Neural crest cell (in vitro differentiated cells): ENCODE measurements around the gene MAP1B. TPM values are rescaled to one million over a fixed set of nuclear protein-coding genes. Genes with fewer than 3 reads are reported as not detected.
A peak's percentile ranks its signal among the peaks of the same experiment; 100 is the strongest.

Experiments used
- DNase-seq: peaks from one replicate; pipeline ENCODE4 v3.0.0; 2021; ENCODE audit warnings: low read depth, mixed read lengths, low spot score
- H3K27ac Mint-ChIP-seq: one replicate; pipeline ENCODE4 v1.8.0; 2021; ENCODE audit warnings: mild to moderate bottlenecking, mixed read lengths; ENCODE audit not compliant: unreplicated experiment
- H3K27me3 Mint-ChIP-seq: 2 replicates; pipeline ENCODE4 v1.8.0; 2021; ENCODE audit warnings: low read depth, mild to moderate bottlenecking, mixed read lengths
- H3K36me3 Mint-ChIP-seq: 2 replicates; pipeline ENCODE4 v1.8.0; 2021; ENCODE audit warnings: low read depth, mild to moderate bottlenecking, mixed read lengths
- H3K4me1 Mint-ChIP-seq: 2 replicates; pipeline ENCODE4 v1.8.0; 2021; ENCODE audit warnings: mixed read lengths
- H3K4me3 Mint-ChIP-seq: one replicate; pipeline ENCODE4 v1.8.0; 2021; ENCODE audit warnings: mild to moderate bottlenecking, mixed read lengths
- H3K9me3 Mint-ChIP-seq: 2 replicates; pipeline ENCODE4 v1.8.0; 2021; ENCODE audit warnings: mixed read lengths
- CTCF ChIP-seq: fragments of 200-600 bp; sonication (generic); conservative IDR thresholded peaks from 2 replicates; pipeline ENCODE4 v1.5.0; 2021; ENCODE audit warnings: antibody characterized with exemption, mild to moderate bottlenecking
- total RNA-seq: library from RNA; stranded (reverse); gene quantifications from 2 replicates; pipeline ENCODE4 v1.2.1, GENCODE V29; 2021

Gene MAP1B
- total RNA-seq, 1 donor from 2014 or later = 256 TPM

GRCh38 chr5:72147569-72147968, 40.3 kb downstream of the MAP1B start:
- Mint-ChIP-seq H3K4me3 (peak overlapping the region; percentile 33), H3K27ac (no peak overlapping the region), H3K4me1 (peaks cover 79% of the 10 kb centered on the region), H3K9me3 (no peaks in the 10 kb centered on the region), H3K36me3 (peaks cover 26% of the 10 kb centered on the region), H3K27me3 (no peaks in the 10 kb centered on the region)
- no peak for DNase-seq
- TF ChIP-seq CTCF = no peak

DNA sequence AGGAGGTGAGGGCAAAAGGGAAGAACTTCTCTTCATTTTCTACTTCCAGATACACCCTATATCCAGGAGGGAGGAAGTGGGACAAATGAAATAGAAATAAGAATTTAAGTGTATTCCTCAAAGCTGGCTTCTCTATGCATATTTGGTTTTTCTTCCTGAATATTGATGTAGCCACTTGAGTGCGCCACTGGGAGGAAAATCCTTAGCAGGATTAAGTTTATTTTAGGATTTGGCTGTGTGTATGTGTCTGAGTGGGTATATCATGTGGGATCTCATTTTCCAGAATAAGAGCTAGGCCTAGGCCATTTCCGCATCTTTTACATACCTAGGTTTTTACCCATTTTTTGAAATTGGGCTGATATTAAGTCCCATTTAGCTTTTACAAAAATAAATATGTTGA, 42.5 kb downstream of the MAP1B start:
- DNase-seq = no peak
- H3K4me3 Mint-ChIP-seq = no peak overlapping the region
- TF ChIP-seq CTCF = no peak
- H3K36me3 Mint-ChIP-seq = peaks cover 19% of the 10 kb centered on the region
- no peaks in the 10 kb centered on the region for H3K27me3 Mint-ChIP-seq
- no peaks in the 10 kb centered on the region for H3K9me3 Mint-ChIP-seq
- no peak overlapping the region for H3K27ac Mint-ChIP-seq
- peaks cover 79% of the 10 kb centered on the region for H3K4me1 Mint-ChIP-seq

DNA sequence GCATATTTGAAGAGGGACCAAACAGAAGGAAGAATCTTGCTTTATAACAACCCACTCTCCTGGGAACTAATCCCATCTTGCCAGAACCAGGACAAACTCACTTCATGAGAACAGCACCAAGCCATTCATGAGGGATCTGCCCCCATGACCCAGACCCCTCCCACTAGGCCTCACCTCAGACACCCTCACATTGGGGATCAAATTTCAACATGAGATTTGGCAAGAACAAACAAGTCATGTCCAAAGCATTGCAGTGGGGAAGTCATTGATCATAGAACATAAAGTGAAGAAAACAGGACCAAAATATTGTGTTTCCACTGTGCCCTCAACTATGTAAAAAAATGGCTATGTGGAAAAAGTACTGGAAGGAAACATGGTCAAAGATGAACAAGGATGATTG, 43.9 kb downstream of the MAP1B start:
- no peak for TF ChIP-seq CTCF
- Mint-ChIP-seq H3K9me3 (no peaks in the 10 kb centered on the region), H3K4me3 (no peak overlapping the region), H3K27me3 (no peaks in the 10 kb centered on the region), H3K36me3 (peaks cover 21% of the 10 kb centered on the region), H3K4me1 (peaks cover 75% of the 10 kb centered on the region), H3K27ac (no peak overlapping the region)
- no peak for DNase-seq

DNA sequence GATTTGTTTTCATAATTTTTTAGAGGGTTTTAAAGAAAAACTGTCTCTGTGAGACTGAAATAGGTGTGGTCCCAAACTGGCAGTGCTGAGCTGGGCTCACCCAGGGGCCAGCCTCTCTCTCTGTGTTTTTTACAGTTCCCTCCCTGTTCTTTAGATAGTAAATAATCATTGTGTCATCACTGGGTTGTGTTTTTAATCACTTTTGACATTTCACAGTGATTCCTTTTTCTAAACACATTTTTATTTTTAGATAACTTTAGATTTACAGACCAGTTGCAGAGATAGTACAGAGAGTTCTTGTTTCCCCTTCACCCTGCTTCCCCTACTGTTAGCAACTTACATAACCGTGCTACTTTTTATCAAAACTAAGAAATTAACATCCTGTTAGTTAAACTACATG, 44.4 kb downstream of the MAP1B start:
- Mint-ChIP-seq H3K27me3 (no peaks in the 10 kb centered on the region), H3K4me1 (peaks cover 80% of the 10 kb centered on the region), H3K36me3 (peaks cover 24% of the 10 kb centered on the region), H3K4me3 (no peak overlapping the region), H3K9me3 (no peaks in the 10 kb centered on the region), H3K27ac (peak overlapping the region; percentile 1)
- no peak for DNase-seq
- TF ChIP-seq CTCF = no peak

DNA sequence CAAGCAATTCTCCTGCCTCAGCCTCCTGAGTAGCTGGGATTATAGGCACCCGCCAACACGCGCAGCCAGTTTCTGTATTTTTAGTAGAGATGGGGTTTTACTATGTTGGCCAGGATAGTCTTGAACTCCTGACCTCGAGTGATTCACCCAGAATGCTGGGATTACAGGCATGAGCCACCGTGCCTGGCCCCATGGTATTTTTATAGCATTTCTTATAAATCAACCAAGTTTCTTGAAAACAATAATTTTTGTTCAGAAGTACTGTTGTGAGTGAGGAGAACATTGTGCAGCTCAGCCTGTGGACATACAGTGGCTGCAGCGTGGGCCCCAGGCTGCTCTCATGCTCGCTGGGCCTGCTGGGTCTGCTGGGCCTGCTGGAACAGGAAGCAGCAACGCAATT, 45.3 kb downstream of the MAP1B start:
- H3K27me3 Mint-ChIP-seq = no peaks in the 10 kb centered on the region
- H3K9me3 Mint-ChIP-seq = no peaks in the 10 kb centered on the region
- no peak overlapping the region for H3K27ac Mint-ChIP-seq
- no peak overlapping the region for H3K4me3 Mint-ChIP-seq
- DNase-seq = no peak
- TF ChIP-seq CTCF = no peak
- peaks cover 24% of the 10 kb centered on the region for H3K36me3 Mint-ChIP-seq
- H3K4me1 Mint-ChIP-seq = peaks cover 85% of the 10 kb centered on the region

- H3K27ac Mint-ChIP-seq = peak overlapping the region; percentile 32
- peaks cover 88% of the 10 kb centered on the region for H3K4me1 Mint-ChIP-seq
- DNase-seq = no peak
- H3K27me3 Mint-ChIP-seq = no peaks in the 10 kb centered on the region
- no peak overlapping the region for H3K4me3 Mint-ChIP-seq
- H3K9me3 Mint-ChIP-seq = no peaks in the 10 kb centered on the region
- H3K36me3 Mint-ChIP-seq = peaks cover 21% of the 10 kb centered on the region
- TF ChIP-seq CTCF = no peak
These were observed 46.3 kb downstream of the MAP1B start for GRCh38 chr5:72153551-72153950.
